ENCODE data around the gene TSPAN14. TPM values are rescaled to one million over a fixed set of nuclear protein-coding genes. Genes with fewer than 3 reads are reported as not detected.

TSPAN14 gene
- total RNA-seq, 1 donor from 2014 or later: 57.4 TPM

GRCh38 chr10:80498078-80498832, 44.1 kb downstream of the TSPAN14 start:
- TF ChIP-seq CTCF (IDR thresholded peaks at IDR 0.05): no peak
- Mint-ChIP-seq H3K27ac (ENCODE audit: unreplicated experiment) (peak overlapping the region; percentile 77), H3K36me3 (ENCODE audit: low read depth) (peaks cover 5% of the 10 kb centered on the region), H3K27me3 (ENCODE audit: low read depth) (no peaks in the 10 kb centered on the region), H3K4me3 (ENCODE audit: unreplicated experiment) (no peak overlapping the region), H3K4me1 (ENCODE audit: low read depth) (peaks cover 87% of the 10 kb centered on the region), H3K9me3 (ENCODE audit: low read depth) (peaks cover 9% of the 10 kb centered on the region)
- no peak for DNase-seq (ENCODE audit: low spot score)

- peak overlapping the region; percentile 77 for H3K27ac Mint-ChIP-seq (ENCODE audit: unreplicated experiment)
- no peak for TF ChIP-seq CTCF (IDR thresholded peaks at IDR 0.05)
- H3K4me3 Mint-ChIP-seq (ENCODE audit: unreplicated experiment): no peak overlapping the region
- no peaks in the 10 kb centered on the region for H3K27me3 Mint-ChIP-seq (ENCODE audit: low read depth)
- DNase-seq (ENCODE audit: low spot score): no peak
- H3K36me3 Mint-ChIP-seq (ENCODE audit: low read depth): peaks cover 5% of the 10 kb centered on the region
- peaks cover 82% of the 10 kb centered on the region for H3K4me1 Mint-ChIP-seq (ENCODE audit: low read depth)
- H3K9me3 Mint-ChIP-seq (ENCODE audit: low read depth): peaks cover 9% of the 10 kb centered on the region
Observed at GRCh38 chr10:80498833-80499741, 45.0 kb downstream of the TSPAN14 start.

- Mint-ChIP-seq H3K4me3 (ENCODE audit: unreplicated experiment) (no peak overlapping the region), H3K36me3 (ENCODE audit: low read depth) (peaks cover 5% of the 10 kb centered on the region), H3K9me3 (ENCODE audit: low read depth) (peaks cover 9% of the 10 kb centered on the region), H3K27me3 (ENCODE audit: low read depth) (no peaks in the 10 kb centered on the region), H3K27ac (ENCODE audit: unreplicated experiment) (peak overlapping the region; percentile 49), H3K4me1 (ENCODE audit: low read depth) (peaks cover 90% of the 10 kb centered on the region)
- DNase-seq (ENCODE audit: low spot score): no peak
- no peak for TF ChIP-seq CTCF (IDR thresholded peaks at IDR 0.05)
Observed at GRCh38 chr10:80500572-80501380, 46.7 kb downstream of the TSPAN14 start.

- Mint-ChIP-seq H3K4me3 (ENCODE audit: unreplicated experiment) (no peak overlapping the region), H3K36me3 (ENCODE audit: low read depth) (peaks cover 5% of the 10 kb centered on the region), H3K4me1 (ENCODE audit: low read depth) (peaks cover 91% of the 10 kb centered on the region), H3K9me3 (ENCODE audit: low read depth) (peaks cover 7% of the 10 kb centered on the region), H3K27ac (ENCODE audit: unreplicated experiment) (peak overlapping the region; percentile 25), H3K27me3 (ENCODE audit: low read depth) (no peaks in the 10 kb centered on the region)
- TF ChIP-seq CTCF (IDR thresholded peaks at IDR 0.05): no peak
- no peak for DNase-seq (ENCODE audit: low spot score)
Observed at GRCh38 chr10:80501381-80501912, 47.3 kb downstream of the TSPAN14 start.
